Measurements from ENCODE around the gene ARL15. TPM values are rescaled to one million over a fixed set of nuclear protein-coding genes. Genes with fewer than 3 reads are reported as not detected.

The ARL15 gene
- total RNA-seq, 1 experiment from 2014 or later: 13.0 TPM

DNA sequence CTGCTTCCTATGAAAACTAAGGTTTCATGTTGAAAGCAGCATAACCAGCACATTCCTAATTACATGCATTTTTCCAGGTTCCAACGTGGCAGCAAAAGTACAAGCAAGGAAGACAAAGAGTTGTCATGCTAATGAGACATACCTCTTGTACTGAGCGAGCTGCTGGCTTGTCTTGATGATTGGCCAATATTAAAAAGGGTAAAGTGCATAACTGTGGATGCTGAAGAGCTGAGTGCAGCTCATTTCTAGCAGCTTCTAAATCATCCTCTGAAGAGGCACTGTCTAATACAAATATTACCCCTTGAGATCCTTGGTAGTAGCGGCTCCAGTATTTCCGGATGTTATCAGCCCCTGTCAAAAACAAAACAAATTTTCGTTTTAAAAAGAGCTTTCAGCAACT is 197.3 kb downstream of the ARL15 start:
- H3T11ph ChIP-seq (ENCODE audit: low read length): no peak overlapping the region
- Mint-ChIP-seq H3K4me1 (peaks cover 4 to 9% of the 10 kb centered on the region in 2 experiments), H3K9me3 (no peaks in the 10 kb centered on the region), H3K27ac (no peak overlapping the region; a peak in 1 of 7 replicates), H3K4me3 (no peak overlapping the region), H3K36me3 (ENCODE audit: insufficient read depth in 1 of 3, low read depth in 3 of 3) (no peaks in the 10 kb centered on the region; a peak in 1 of 7 replicates), H3K27me3 (ENCODE audit: low read depth) (no peaks in the 10 kb centered on the region)
- no CpG with 5 or more reads among the region's 5 CpGs for WGBS (ENCODE audit: extremely low coverage, insufficient read length, low lambda C conversion rate)
- H2BK5ac ChIP-seq (ENCODE audit: insufficient read length, low read length): no peak overlapping the region
- no peak overlapping the region for H3K9ac ChIP-seq (ENCODE audit: extremely low read depth, insufficient read length, low read length)
- no peaks in the 10 kb centered on the region for H3K79me2 ChIP-seq (ENCODE audit: insufficient read depth, low read length)
- H3K14ac ChIP-seq (ENCODE audit: insufficient read depth, low read length): no peak overlapping the region
- no peaks in the 10 kb centered on the region for H3K79me1 ChIP-seq (ENCODE audit: insufficient read depth, low read depth, low read length, poor library complexity, severe bottlenecking)
- H2BK15ac ChIP-seq (ENCODE audit: low read depth, low read length): no peak overlapping the region
- TF ChIP-seq, protein P1, sequence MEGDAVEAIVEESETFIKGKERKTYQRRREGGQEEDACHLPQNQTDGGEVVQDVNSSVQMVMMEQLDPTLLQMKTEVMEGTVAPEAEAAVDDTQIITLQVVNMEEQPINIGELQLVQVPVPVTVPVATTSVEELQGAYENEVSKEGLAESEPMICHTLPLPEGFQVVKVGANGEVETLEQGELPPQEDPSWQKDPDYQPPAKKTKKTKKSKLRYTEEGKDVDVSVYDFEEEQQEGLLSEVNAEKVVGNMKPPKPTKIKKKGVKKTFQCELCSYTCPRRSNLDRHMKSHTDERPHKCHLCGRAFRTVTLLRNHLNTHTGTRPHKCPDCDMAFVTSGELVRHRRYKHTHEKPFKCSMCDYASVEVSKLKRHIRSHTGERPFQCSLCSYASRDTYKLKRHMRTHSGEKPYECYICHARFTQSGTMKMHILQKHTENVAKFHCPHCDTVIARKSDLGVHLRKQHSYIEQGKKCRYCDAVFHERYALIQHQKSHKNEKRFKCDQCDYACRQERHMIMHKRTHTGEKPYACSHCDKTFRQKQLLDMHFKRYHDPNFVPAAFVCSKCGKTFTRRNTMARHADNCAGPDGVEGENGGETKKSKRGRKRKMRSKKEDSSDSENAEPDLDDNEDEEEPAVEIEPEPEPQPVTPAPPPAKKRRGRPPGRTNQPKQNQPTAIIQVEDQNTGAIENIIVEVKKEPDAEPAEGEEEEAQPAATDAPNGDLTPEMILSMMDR (conservative IDR thresholded peaks at IDR 0.05): no peak
- H3K9me3 ChIP-seq (ENCODE audit: control insufficient read depth, low read depth, low read length): no peaks in the 10 kb centered on the region
- no peak overlapping the region for H2BK20ac ChIP-seq (ENCODE audit: low read depth, low read length, poor library complexity, severe bottlenecking)
- H3K4me2 ChIP-seq (ENCODE audit: insufficient read depth, insufficient read length, low read length): no peak overlapping the region
- H4K8ac ChIP-seq (replicated peaks; ENCODE audit: insufficient read length, low read depth, low read length): no peak overlapping the region
- H2BK120ac ChIP-seq (ENCODE audit: low read depth, low read length, poor library complexity, severe bottlenecking): no peak overlapping the region
- H3K27ac ChIP-seq (ENCODE audit: insufficient read length, low read depth, low read length): no peak overlapping the region
- H2AFZ ChIP-seq (ENCODE audit: low read length): no peak overlapping the region
- no peaks in the 10 kb centered on the region for H3K27me3 ChIP-seq (ENCODE audit: insufficient read depth, low read length)
- no peaks in the 10 kb centered on the region for H3K23me2 ChIP-seq (ENCODE audit: insufficient read length, low read depth, low read length, poor library complexity, severe bottlenecking)
- no peak overlapping the region for H4K91ac ChIP-seq (ENCODE audit: insufficient read length, low read depth, low read length)
- H4K20me1 ChIP-seq (ENCODE audit: control insufficient read depth, insufficient read depth, insufficient read length): no peaks in the 10 kb centered on the region
- no peak overlapping the region for H2BK12ac ChIP-seq (ENCODE audit: insufficient read length, low read depth, low read length)
- no peak overlapping the region for H3K23ac ChIP-seq (ENCODE audit: insufficient read length, low read depth, low read length)
- no peak overlapping the region for H3K18ac ChIP-seq (ENCODE audit: insufficient read length, low read depth, low read length)
- H3K4me1 ChIP-seq (ENCODE audit: insufficient read depth, low read length): peaks cover 3% of the 10 kb centered on the region; the same call in 1 of the 2 replicates
- no peak overlapping the region for H3K4ac ChIP-seq (ENCODE audit: low read depth, low read length)
- no peak overlapping the region for H4K5ac ChIP-seq (ENCODE audit: insufficient read length, low read depth, low read length)
- no peak overlapping the region for H2AK5ac ChIP-seq (ENCODE audit: insufficient read length, low read length)
- no peak overlapping the region for H3K56ac ChIP-seq (ENCODE audit: insufficient read length, low read depth, low read length)
- DNase-seq: no peak
